ENCODE results near the gene HJV. TPM values are rescaled to one million over a fixed set of nuclear protein-coding genes. Genes with fewer than 3 reads are reported as not detected.

HJV gene
- total RNA-seq, 1 donor from 2014 or later = not detected

- H3K4me3 Mint-ChIP-seq = no peak overlapping the region
- DNase-seq (ENCODE audit: low read depth, low spot score) = no peak
- TF ChIP-seq CTCF (conservative IDR thresholded peaks at IDR 0.05) = no peak
- H3K9me3 Mint-ChIP-seq = no peaks in the 10 kb centered on the region
- peaks cover 92% of the 10 kb centered on the region for H3K27me3 Mint-ChIP-seq (ENCODE audit: low read depth)
- peaks cover 3% of the 10 kb centered on the region for H3K4me1 Mint-ChIP-seq
- H3K36me3 Mint-ChIP-seq (ENCODE audit: low read depth) = no peaks in the 10 kb centered on the region
- H3K27ac Mint-ChIP-seq (ENCODE audit: unreplicated experiment) = no peak overlapping the region
Measured at GRCh38 chr1:146021050-146021445, 487 bp downstream of the HJV start.

- Mint-ChIP-seq H3K27ac (ENCODE audit: unreplicated experiment) (no peak overlapping the region), H3K36me3 (ENCODE audit: low read depth) (no peaks in the 10 kb centered on the region), H3K4me3 (no peak overlapping the region), H3K9me3 (no peaks in the 10 kb centered on the region), H3K27me3 (ENCODE audit: low read depth) (peaks cover 91% of the 10 kb centered on the region), H3K4me1 (peaks cover 3% of the 10 kb centered on the region)
- DNase-seq (ENCODE audit: low read depth, low spot score) = no peak
- TF ChIP-seq CTCF (conservative IDR thresholded peaks at IDR 0.05) = no peak
Measured at GRCh38 chr1:146020058-146021049, 1.2 kb downstream of the HJV start.

- TF ChIP-seq CTCF (conservative IDR thresholded peaks at IDR 0.05) = no peak
- H3K36me3 Mint-ChIP-seq (ENCODE audit: low read depth) = no peaks in the 10 kb centered on the region
- H3K27me3 Mint-ChIP-seq (ENCODE audit: low read depth) = peaks cover 90% of the 10 kb centered on the region
- H3K27ac Mint-ChIP-seq (ENCODE audit: unreplicated experiment) = no peak overlapping the region
- no peak overlapping the region for H3K4me3 Mint-ChIP-seq
- DNase-seq (ENCODE audit: low read depth, low spot score) = no peak
- H3K4me1 Mint-ChIP-seq = peaks cover 3% of the 10 kb centered on the region
- no peaks in the 10 kb centered on the region for H3K9me3 Mint-ChIP-seq
Measured at GRCh38 chr1:146019231-146020057, 2.1 kb downstream of the HJV start.

GRCh38 chr1:146016891-146017290 lies 4.6 kb downstream of the HJV start:
- no peak for DNase-seq (ENCODE audit: low read depth, low spot score)
- H3K27ac Mint-ChIP-seq (ENCODE audit: unreplicated experiment) = no peak overlapping the region
- no peaks in the 10 kb centered on the region for H3K36me3 Mint-ChIP-seq (ENCODE audit: low read depth)
- H3K4me3 Mint-ChIP-seq = no peak overlapping the region
- TF ChIP-seq CTCF (conservative IDR thresholded peaks at IDR 0.05) = no peak
- H3K4me1 Mint-ChIP-seq = peaks cover 9% of the 10 kb centered on the region
- H3K9me3 Mint-ChIP-seq = no peaks in the 10 kb centered on the region
- H3K27me3 Mint-ChIP-seq (ENCODE audit: low read depth) = peaks cover 74% of the 10 kb centered on the region

GRCh38 chr1:146013559-146013922 lies 8.0 kb downstream of the HJV start:
- no peak for DNase-seq (ENCODE audit: low read depth, low spot score)
- TF ChIP-seq CTCF (conservative IDR thresholded peaks at IDR 0.05) = no peak
- Mint-ChIP-seq H3K4me3 (no peak overlapping the region), H3K27me3 (ENCODE audit: low read depth) (peaks cover 42% of the 10 kb centered on the region), H3K36me3 (ENCODE audit: low read depth) (no peaks in the 10 kb centered on the region), H3K27ac (ENCODE audit: unreplicated experiment) (no peak overlapping the region), H3K9me3 (no peaks in the 10 kb centered on the region), H3K4me1 (peaks cover 6% of the 10 kb centered on the region)
